H1 (cell line): ENCODE measurements around the gene MROH2A. TPM values are rescaled to one million over a fixed set of nuclear protein-coding genes. Genes with fewer than 3 reads are reported as not detected.

Experiments
- CTCF ChIA-PET: fragments of 300-600 bp; sonication (Branson Sonifier 250); formaldehyde crosslinking; loops from one replicate; lab custom pipeline; 2021; ENCODE audit not compliant: partially characterized antibody; lab: Charles Lee
- POLR2A ChIA-PET: fragments of 300-600 bp; sonication (Branson Sonifier 250); formaldehyde crosslinking; loops from one replicate; lab custom pipeline; 2021; ENCODE audit warnings: inconsistent platforms; ENCODE audit not compliant: partially characterized antibody; lab: Charles Lee
- DNase-seq, 2 experiments: peaks; one replicate each; pipeline versions ENCODE4 v3.0.0 to v3.0.0-alpha.2; 2010 to 2022; ENCODE audit warnings: low spot score in 2 of 2, low read depth in 1 of 2, mixed read lengths in 1 of 2
- FAIRE-seq: peaks from 2 replicates; lab custom pipeline; 2011; peaks lifted over from hg19 to GRCh38; lab: Jason Lieb, UNC
- H2AFZ ChIP-seq: 2 replicates; pipeline ENCODE4 v1.8.1; 2012; ENCODE audit warnings: low read length, inconsistent platforms
- H2AK5ac ChIP-seq: 2 replicates; pipeline ENCODE4 v1.6.1; 2013; ENCODE audit warnings: low read depth, low read length
- H2BK120ac ChIP-seq: replicated peaks from 2 replicates; pipeline ENCODE3; 2013; ENCODE audit warnings: low read depth, low read length, inconsistent platforms
- H2BK12ac ChIP-seq: 2 replicates; pipeline ENCODE4 v1.6.1; 2013; ENCODE audit warnings: low read depth, low read length
- H2BK15ac ChIP-seq: 2 replicates; pipeline ENCODE4 v1.6.1; 2013; ENCODE audit warnings: low read length
- H2BK20ac ChIP-seq: 2 replicates; pipeline ENCODE4 v1.6.1; 2013; ENCODE audit warnings: low read length
- H2BK5ac ChIP-seq: 2 replicates; pipeline ENCODE4 v1.6.1; 2013; ENCODE audit warnings: low read depth, low read length
- H3K14ac ChIP-seq: 2 replicates; pipeline ENCODE4 v1.6.1; 2013; ENCODE audit warnings: inconsistent platforms; ENCODE audit not compliant: insufficient read length
- H3K18ac ChIP-seq: 2 replicates; pipeline ENCODE4 v1.6.1; 2013; ENCODE audit warnings: low read length; ENCODE audit errors: extremely low read depth
- H3K23ac ChIP-seq: 2 replicates; pipeline ENCODE4 v1.6.1; 2013; ENCODE audit warnings: inconsistent platforms; ENCODE audit not compliant: insufficient read length
- H3K23me2 ChIP-seq: 2 replicates; pipeline ENCODE4 v1.6.1; 2013; ENCODE audit warnings: low read depth, low read length
- H3K27ac ChIP-seq: 2 replicates; pipeline ENCODE4 v1.6.1; 2011; ENCODE audit warnings: low read depth, low read length, inconsistent platforms
- H3K27me3 ChIP-seq, 4 experiments: replicated peaks in 1 of 4; 1 replicate in 1 of 4; 2 replicates in 3 of 4; pipeline versions ENCODE4 v1.6.1 to v1.8.1; 2011 to 2013; ENCODE audit warnings: low read length in 3 of 4, mild to moderate bottlenecking in 3 of 4, inconsistent platforms in 2 of 4, mixed read lengths in 2 of 4, moderate library complexity in 1 of 4; ENCODE audit not compliant: control insufficient read depth in 3 of 4, insufficient read depth in 3 of 4; ENCODE audit errors: extremely low read depth in 1 of 4
- H3K36me3 ChIP-seq, 4 experiments: 2 replicates each; pipeline versions ENCODE4 v1.6.1 to v1.8.1; 2011 to 2013; ENCODE audit warnings: mild to moderate bottlenecking in 4 of 4, low read length in 3 of 4, moderate library complexity in 2 of 4, control low read depth in 1 of 4, inconsistent platforms in 1 of 4; ENCODE audit not compliant: insufficient read depth in 4 of 4, control insufficient read depth in 2 of 4
- H3K4ac ChIP-seq: replicated peaks from 2 replicates; pipeline ENCODE3; 2013; ENCODE audit warnings: low read length, low read depth, mixed read lengths, inconsistent platforms; ENCODE audit not compliant: insufficient read length
- H3K4me1 ChIP-seq, 4 experiments: replicated peaks in 1 of 4; 1 replicate in 1 of 4; 2 replicates in 3 of 4; pipeline versions ENCODE4 v1.6.1 to v1.8.1; 2011 to 2013; ENCODE audit warnings: low read length in 3 of 4, inconsistent platforms in 2 of 4, mixed read lengths in 1 of 4; ENCODE audit not compliant: insufficient read depth in 4 of 4, control insufficient read depth in 3 of 4
- H3K4me2 ChIP-seq, 2 experiments: 2 replicates each; pipeline versions ENCODE4 v1.6.1 to v1.8.1; 2011 to 2013; ENCODE audit warnings: low read depth in 2 of 2, low read length in 2 of 2, control low read depth in 1 of 2, inconsistent platforms in 1 of 2, mild to moderate bottlenecking in 1 of 2; ENCODE audit not compliant: insufficient read depth in 1 of 2
- H3K4me3 ChIP-seq, 4 experiments: fragments of 200-600, 300-600 bp in 1 of 4; sonication (generic), shearing (Covaris generic), sonication (Bioruptor Twin) in 1 of 4; 2 replicates each; pipeline versions ENCODE4 v1.5.1 to v1.8.1; 2011 to 2016; ENCODE audit warnings: low read length in 4 of 4, low read depth in 3 of 4, control low read depth in 2 of 4, inconsistent platforms in 2 of 4, mild to moderate bottlenecking in 2 of 4, mixed read lengths in 1 of 4, moderate library complexity in 1 of 4; ENCODE audit not compliant: insufficient read depth in 2 of 4; ENCODE audit errors: extremely low read depth in 1 of 4
- H3K56ac ChIP-seq: replicated peaks from 2 replicates; pipeline ENCODE3; 2013; ENCODE audit warnings: low read depth, mild to moderate bottlenecking, mixed read lengths, low read length, inconsistent platforms; ENCODE audit not compliant: insufficient read length
- H3K79me1 ChIP-seq: 2 replicates; pipeline ENCODE4 v1.6.1; 2013; ENCODE audit warnings: low read depth, low read length, control low read depth
- H3K79me2 ChIP-seq, 2 experiments: 2 replicates each; pipeline versions ENCODE4 v1.6.1 to v1.8.1; 2012 to 2013; ENCODE audit warnings: low read length in 2 of 2, mild to moderate bottlenecking in 2 of 2, inconsistent platforms in 1 of 2; ENCODE audit not compliant: insufficient read depth in 2 of 2, control insufficient read depth in 1 of 2
- H3K9ac ChIP-seq, 4 experiments: replicated peaks in 1 of 4; 1 replicate in 1 of 4; 2 replicates in 3 of 4; pipeline versions ENCODE4 v1.6.1 to v1.8.1; 2011 to 2013; ENCODE audit warnings: low read depth in 3 of 4, low read length in 3 of 4, control low read depth in 2 of 4, mild to moderate bottlenecking in 2 of 4, moderate library complexity in 2 of 4, inconsistent platforms in 1 of 4; ENCODE audit errors: extremely low read depth in 1 of 4
- H3K9me3 ChIP-seq, 2 experiments: 2 replicates each; pipeline versions ENCODE4 v1.6.1 to v1.8.1; 2012 to 2013; ENCODE audit warnings: mild to moderate bottlenecking in 2 of 2, moderate library complexity in 2 of 2, control low read depth in 1 of 2, inconsistent platforms in 1 of 2, low read depth in 1 of 2, low read length in 1 of 2, mixed read lengths in 1 of 2; ENCODE audit not compliant: insufficient read depth in 2 of 2
- H4K20me1 ChIP-seq, 2 experiments: replicated peaks in 1 of 2; 2 replicates each; pipeline versions ENCODE3 to v1.8.1; 2011 to 2013; ENCODE audit warnings: inconsistent platforms in 2 of 2, low read length in 2 of 2, mild to moderate bottlenecking in 1 of 2; ENCODE audit not compliant: insufficient read depth in 2 of 2, control insufficient read depth in 1 of 2
- H4K5ac ChIP-seq: 2 replicates; pipeline ENCODE4 v1.6.1; 2013; ENCODE audit warnings: low read length, low read depth, mixed read lengths, inconsistent platforms; ENCODE audit not compliant: insufficient read length
- H4K8ac ChIP-seq: 2 replicates; pipeline ENCODE4 v1.8.0; 2013; ENCODE audit warnings: mild to moderate bottlenecking, moderate library complexity, low read length, inconsistent platforms; ENCODE audit not compliant: insufficient read depth; ENCODE audit errors: extremely low read depth
- H4K91ac ChIP-seq: replicated peaks from 2 replicates; pipeline ENCODE3; 2013; ENCODE audit warnings: low read length, mixed read lengths, inconsistent platforms; ENCODE audit not compliant: insufficient read length
- BRCA1 ChIP-seq: IDR thresholded peaks from 2 replicates; pipeline ENCODE4 v1.6.1; 2012; ENCODE audit warnings: low read depth, low read length, improper control_type of control experiment
- FOSL1 ChIP-seq: IDR thresholded peaks from 2 replicates; pipeline ENCODE4 v1.6.1; 2011; ENCODE audit warnings: mild to moderate bottlenecking, low read depth, low read length, moderate library complexity; ENCODE audit not compliant: insufficient read depth
- NRF1 ChIP-seq: IDR thresholded peaks from 2 replicates; pipeline ENCODE4 v1.6.1; 2011; ENCODE audit warnings: mild to moderate bottlenecking, low read depth, low read length, improper control_type of control experiment
- PHF8 ChIP-seq: fragments of 200-600 bp; sonication (generic); conservative IDR thresholded peaks from 2 replicates; pipeline ENCODE4 v1.7.1; 2012; ENCODE audit warnings: low read depth, mild to moderate bottlenecking, inconsistent platforms, low read length, moderate library complexity
- ZNF274 ChIP-seq: IDR thresholded peaks from 2 replicates; pipeline ENCODE4 v1.7.0; 2012; ENCODE audit warnings: low read length, borderline replicate concordance; ENCODE audit errors: extremely low read depth
- WGBS, 2 experiments: shearing (Covaris generic) in 1 of 2; methylation state at CpG; one replicate each; pipeline versions ENCODE4 v1.1.6 to v1.1.7; 2013 to 2015; ENCODE audit warnings: low lambda C conversion rate in 2 of 2, mixed read lengths in 2 of 2, inconsistent platforms in 1 of 2, low coverage in 1 of 2, missing lambda C conversion rate in 1 of 2; ENCODE audit not compliant: insufficient replicate concordance in 2 of 2, insufficient coverage in 1 of 2, insufficient read length in 1 of 2; ENCODE audit errors: extremely low coverage in 1 of 2, missing lambda C conversion rate in 1 of 2; 5-methylcytosine and 5-hydroxymethylcytosine counted together
- polyA plus RNA-seq, 7 experiments: library from polyadenylated mRNA; depleted of rRNA in 3 of 7; stranded (reverse) in 5 of 7; unstranded in 2 of 7; fragments of >200 nt in 5 of 7; fragments of 200-250 nt in 2 of 7; gene quantifications; 1 replicate in 5 of 7; 2 replicates in 1 of 7; 4 replicates in 1 of 7; pipeline versions ENCODE4 v1.2.1 to v1.2.3, GENCODE V29; 2011 to 2013; ENCODE audit warnings: missing spikeins in 2 of 7, mixed read lengths in 2 of 7
- total RNA-seq: library from RNA; stranded (reverse); fragmentation: NEBNext Ultra II Directional; extraction: Animal tissue kit (Norgen Biotek cat#: 25700); gene quantifications from 2 replicates; pipeline ENCODE4 v1.2.1, GENCODE V29; 2021
- TF ChIP-seq, protein P1 (sequence below): IDR thresholded peaks from 2 replicates; pipeline ENCODE4 v1.6.1; 2012; ENCODE audit warnings: inconsistent platforms

Gene MROH2A
- total and polyA plus RNA-seq, 2 of the 8 experiments (the other 6 are each of a cell fraction or from before 2014, with no cell fraction given) = not detected

DNA sequence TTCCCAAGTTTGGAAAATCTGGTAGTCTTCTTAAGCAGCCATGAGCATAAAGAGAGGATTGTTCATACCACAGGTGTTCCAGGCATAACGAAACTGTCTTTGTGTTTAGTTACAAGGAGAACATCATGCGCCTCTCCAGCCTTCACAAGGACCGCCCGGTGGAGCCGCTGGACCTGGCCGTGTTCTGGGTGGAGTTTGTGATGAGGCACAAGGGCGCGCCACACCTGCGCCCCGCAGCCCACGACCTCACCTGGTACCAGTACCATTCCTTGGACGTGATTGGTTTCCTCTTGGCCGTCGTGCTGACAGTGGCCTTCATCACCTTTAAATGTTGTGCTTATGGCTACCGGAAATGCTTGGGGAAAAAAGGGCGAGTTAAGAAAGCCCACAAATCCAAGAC lies 6.0 kb upstream of the MROH2A start:
- no peak overlapping the region for H4K5ac ChIP-seq
- ChIA-PET POLR2A (no interaction called here), CTCF (no interaction called here)
- H3K36me3 ChIP-seq = no peaks in the 10 kb centered on the region
- H2AK5ac ChIP-seq = no peak overlapping the region
- no peak overlapping the region for H3K18ac ChIP-seq
- peaks cover 2% of the 10 kb centered on the region; the same call in 1 of the 2 replicates for H3K23me2 ChIP-seq
- DNase-seq = no peak
- H3K4me2 ChIP-seq = no peak overlapping the region
- TF ChIP-seq BRCA1 (no peak), NRF1 (no peak), ZNF274 (no peak), PHF8 (no peak), FOSL1 (no peak)
- TF ChIP-seq, protein P1, sequence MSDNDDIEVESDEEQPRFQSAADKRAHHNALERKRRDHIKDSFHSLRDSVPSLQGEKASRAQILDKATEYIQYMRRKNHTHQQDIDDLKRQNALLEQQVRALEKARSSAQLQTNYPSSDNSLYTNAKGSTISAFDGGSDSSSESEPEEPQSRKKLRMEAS = no peak
- no peaks in the 10 kb centered on the region; a peak in 1 of 7 replicates for H3K4me1 ChIP-seq
- no peak overlapping the region for H3K23ac ChIP-seq
- no peak overlapping the region for H4K8ac ChIP-seq
- no peak overlapping the region for H3K14ac ChIP-seq
- no peak overlapping the region for H2AFZ ChIP-seq
- H2BK120ac ChIP-seq = no peak overlapping the region
- FAIRE-seq = no peak
- no peaks in the 10 kb centered on the region for H3K27me3 ChIP-seq
- no peak overlapping the region for H3K4ac ChIP-seq
- H2BK20ac ChIP-seq = no peak overlapping the region
- H4K20me1 ChIP-seq = no peaks in the 10 kb centered on the region
- H4K91ac ChIP-seq = no peak overlapping the region
- no peak overlapping the region for H2BK5ac ChIP-seq
- H3K9ac ChIP-seq = no peak overlapping the region
- H3K79me2 ChIP-seq = no peaks in the 10 kb centered on the region
- no peaks in the 10 kb centered on the region for H3K79me1 ChIP-seq
- no peak overlapping the region for H3K27ac ChIP-seq
- H3K4me3 ChIP-seq = no peak overlapping the region
- 91% methylated on average over 16 of the region's 16 CpGs; no CpG with 5 or more reads in 1 of the 2 experiments for WGBS, 2 experiments
- peaks cover 7 to 15% of the 10 kb centered on the region in 2 experiments; a peak in 3 of 4 replicates for H3K9me3 ChIP-seq
- no peak overlapping the region for H2BK12ac ChIP-seq
- no peak overlapping the region for H3K56ac ChIP-seq
- no peak overlapping the region for H2BK15ac ChIP-seq
